Brain microvascular endothelial cell (primary cell): ENCODE measurements around the gene TCF3.

Experiments
- DNase-seq: peaks from one replicate; pipeline ENCODE4 v3.0.0-alpha.2; 2020
- H3K27ac ChIP-seq: fragments of 250-450 bp; sonication (Bioruptor Pico); 2 replicates; pipeline ENCODE4 v1.5.1; 2020; ENCODE audit warnings: mild to moderate bottlenecking, moderate library complexity
- H3K27me3 ChIP-seq: fragments of 250-450 bp; sonication (Bioruptor Pico); replicated peaks from 2 replicates; pipeline ENCODE4 v1.5.1; 2020; ENCODE audit warnings: mild to moderate bottlenecking
- H3K36me3 ChIP-seq: fragments of 250-450 bp; sonication (Bioruptor Pico); replicated peaks from 2 replicates; pipeline ENCODE4 v1.5.1; 2020; ENCODE audit warnings: mild to moderate bottlenecking
- H3K4me3 ChIP-seq: 2 replicates; pipeline ENCODE4 v1.5.1; 2011; ENCODE audit warnings: low read depth, mild to moderate bottlenecking, control low read depth, low read length, moderate library complexity
- CTCF ChIP-seq: IDR thresholded peaks from 2 replicates; pipeline ENCODE4 v1.5.1; 2011; ENCODE audit warnings: low read depth, mild to moderate bottlenecking, moderate library complexity, low read length, control low read depth, inconsistent platforms; ENCODE audit errors: missing control alignments
- in situ Hi-C: cut with HindIII; loops from 2 replicates; pipeline ENCODE4 v1.10.0; 2017; ENCODE audit warnings: low sequenced_read_pairs, low pct_ligation_motif_present

Gene TCF3

GRCh38 chr19:1574354-1575136 lies 77.9 kb downstream of the TCF3 start:
- Histone ChIP-seq H3K36me3 (peaks cover 13% of the 10 kb centered on the region), H3K4me3 (no peak overlapping the region), H3K27me3 (no peaks in the 10 kb centered on the region), H3K27ac (no peak overlapping the region)
- in situ Hi-C loops = no loop called here
- TF ChIP-seq CTCF = no peak
- DNase-seq = no peak

GRCh38 chr19:1572795-1573194 lies 79.6 kb downstream of the TCF3 start:
- in situ Hi-C loops = no loop called here
- Histone ChIP-seq H3K36me3 (peaks cover 9% of the 10 kb centered on the region), H3K27ac (no peak overlapping the region), H3K4me3 (no peak overlapping the region), H3K27me3 (no peaks in the 10 kb centered on the region)
- DNase-seq = no peak
- no peak for TF ChIP-seq CTCF

DNA sequence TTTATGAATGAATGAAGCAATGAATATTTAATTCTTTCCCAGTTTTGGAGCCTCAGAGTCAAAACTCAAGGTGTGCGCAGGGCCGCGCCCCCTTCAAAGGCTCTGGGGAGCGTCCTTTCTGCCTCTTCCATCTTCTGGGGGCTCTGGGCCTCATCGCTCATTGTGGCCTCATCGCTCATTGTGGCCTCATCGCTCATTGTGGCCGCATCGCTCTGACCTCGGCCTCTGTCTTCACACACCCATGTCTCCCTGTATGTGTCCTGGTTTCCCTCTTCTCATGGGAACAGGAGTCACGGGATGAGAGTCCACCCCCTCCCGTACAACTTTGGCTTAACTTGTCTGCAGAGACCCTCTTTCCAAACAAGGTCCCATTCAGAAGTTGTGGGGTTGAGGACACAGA lies 81.1 kb downstream of the TCF3 start:
- no peak for DNase-seq
- TF ChIP-seq CTCF = no peak
- Histone ChIP-seq H3K27ac (no peak overlapping the region), H3K4me3 (no peak overlapping the region), H3K27me3 (no peaks in the 10 kb centered on the region), H3K36me3 (no peaks in the 10 kb centered on the region)
- in situ Hi-C loops = no loop called here

DNA sequence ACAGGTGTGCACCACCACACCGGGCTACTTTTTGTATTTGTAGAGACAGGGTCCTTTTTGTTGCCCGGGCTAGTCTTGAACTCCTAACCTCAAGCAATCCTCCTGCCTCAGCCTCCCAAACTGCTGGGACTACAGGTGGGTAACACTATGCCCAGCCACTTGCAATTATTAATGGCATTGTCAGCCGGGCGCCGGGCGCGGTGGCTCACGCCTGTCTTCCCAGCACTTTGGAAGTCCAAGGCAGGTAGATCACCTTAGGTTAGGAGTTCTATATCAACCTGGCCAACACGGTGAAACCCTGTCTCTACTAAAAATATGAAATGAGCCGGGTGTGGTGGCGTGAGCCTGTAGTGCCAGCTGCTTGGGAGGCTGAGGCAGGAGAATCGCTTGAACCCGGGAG lies 81.6 kb downstream of the TCF3 start:
- in situ Hi-C loops = no loop called here
- TF ChIP-seq CTCF = no peak
- Histone ChIP-seq H3K27me3 (no peaks in the 10 kb centered on the region), H3K4me3 (no peak overlapping the region), H3K36me3 (no peaks in the 10 kb centered on the region), H3K27ac (no peak overlapping the region)
- no peak for DNase-seq

GRCh38 chr19:1569997-1570396 lies 82.4 kb downstream of the TCF3 start:
- H3K4me3 ChIP-seq = no peak overlapping the region
- H3K27me3 ChIP-seq = no peaks in the 10 kb centered on the region
- H3K36me3 ChIP-seq = peaks cover 2% of the 10 kb centered on the region
- H3K27ac ChIP-seq = no peak overlapping the region
- in situ Hi-C loops = no loop called here
- DNase-seq = no peak
- TF ChIP-seq CTCF = no peak
